Measurements from ENCODE around the gene CGB7. TPM values are rescaled to one million over a fixed set of nuclear protein-coding genes. Genes with fewer than 3 reads are reported as not detected.

The CGB7 gene
- total and polyA plus RNA-seq, 9 of the 15 experiments (the other 6 are each of a cell fraction or from before 2014, with no cell fraction given) = not detected

DNA sequence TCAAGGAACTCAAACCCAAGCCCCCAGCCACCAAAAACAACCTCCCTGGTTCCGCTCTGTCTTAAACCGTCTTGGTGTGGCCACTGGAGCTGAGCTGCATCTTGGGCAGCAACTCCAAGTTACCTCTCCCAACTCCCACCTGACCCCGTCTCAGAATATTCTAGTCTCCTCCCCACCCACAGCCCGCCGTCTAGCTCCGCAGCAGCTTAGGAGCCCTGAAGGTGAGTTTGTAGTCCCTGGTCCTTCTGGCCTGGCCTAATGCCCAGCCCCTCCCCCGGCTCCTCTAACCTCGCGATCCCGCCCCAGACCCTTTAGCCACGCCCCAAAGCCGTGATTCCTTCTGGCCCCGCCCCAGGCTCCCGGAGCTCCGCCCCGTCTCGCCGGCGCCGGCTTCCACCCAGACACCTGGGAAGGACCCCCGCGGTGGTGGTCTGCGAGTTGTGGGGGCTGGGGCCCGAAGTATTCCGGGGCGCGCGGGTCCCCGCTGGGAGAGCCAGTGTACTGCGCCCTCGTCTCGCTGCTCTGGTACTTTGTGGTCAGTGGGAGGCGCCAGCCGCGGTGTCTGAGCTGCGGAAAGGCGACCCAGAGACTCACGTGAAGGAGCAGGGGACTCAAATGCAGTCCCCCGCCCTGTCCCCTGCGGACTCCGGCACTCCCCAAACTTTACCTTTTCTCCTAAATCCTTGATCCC, 38.2 kb downstream of the CGB7 start (continued):
- TF ChIP-seq, protein P1, sequence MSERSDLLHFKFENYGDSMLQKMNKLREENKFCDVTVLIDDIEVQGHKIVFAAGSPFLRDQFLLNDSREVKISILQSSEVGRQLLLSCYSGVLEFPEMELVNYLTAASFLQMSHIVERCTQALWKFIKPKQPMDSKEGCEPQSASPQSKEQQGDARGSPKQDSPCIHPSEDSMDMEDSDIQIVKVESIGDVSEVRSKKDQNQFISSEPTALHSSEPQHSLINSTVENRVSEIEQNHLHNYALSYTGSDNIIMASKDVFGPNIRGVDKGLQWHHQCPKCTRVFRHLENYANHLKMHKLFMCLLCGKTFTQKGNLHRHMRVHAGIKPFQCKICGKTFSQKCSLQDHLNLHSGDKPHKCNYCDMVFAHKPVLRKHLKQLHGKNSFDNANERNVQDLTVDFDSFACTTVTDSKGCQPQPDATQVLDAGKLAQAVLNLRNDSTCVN (CRISPR knock-in tag; IDR thresholded peaks at IDR 0.05) = no peak
- no peak for TF ChIP-seq NR1H2 (CRISPR knock-in tag; IDR thresholded peaks at IDR 0.05)
- peak; percentile 21; the same call in 1 of the 2 replicates for TF ChIP-seq TFAP4 (CRISPR knock-in tag; IDR thresholded peaks at IDR 0.05; ENCODE audit: borderline replicate concordance)
- TF ChIP-seq, protein P2, sequence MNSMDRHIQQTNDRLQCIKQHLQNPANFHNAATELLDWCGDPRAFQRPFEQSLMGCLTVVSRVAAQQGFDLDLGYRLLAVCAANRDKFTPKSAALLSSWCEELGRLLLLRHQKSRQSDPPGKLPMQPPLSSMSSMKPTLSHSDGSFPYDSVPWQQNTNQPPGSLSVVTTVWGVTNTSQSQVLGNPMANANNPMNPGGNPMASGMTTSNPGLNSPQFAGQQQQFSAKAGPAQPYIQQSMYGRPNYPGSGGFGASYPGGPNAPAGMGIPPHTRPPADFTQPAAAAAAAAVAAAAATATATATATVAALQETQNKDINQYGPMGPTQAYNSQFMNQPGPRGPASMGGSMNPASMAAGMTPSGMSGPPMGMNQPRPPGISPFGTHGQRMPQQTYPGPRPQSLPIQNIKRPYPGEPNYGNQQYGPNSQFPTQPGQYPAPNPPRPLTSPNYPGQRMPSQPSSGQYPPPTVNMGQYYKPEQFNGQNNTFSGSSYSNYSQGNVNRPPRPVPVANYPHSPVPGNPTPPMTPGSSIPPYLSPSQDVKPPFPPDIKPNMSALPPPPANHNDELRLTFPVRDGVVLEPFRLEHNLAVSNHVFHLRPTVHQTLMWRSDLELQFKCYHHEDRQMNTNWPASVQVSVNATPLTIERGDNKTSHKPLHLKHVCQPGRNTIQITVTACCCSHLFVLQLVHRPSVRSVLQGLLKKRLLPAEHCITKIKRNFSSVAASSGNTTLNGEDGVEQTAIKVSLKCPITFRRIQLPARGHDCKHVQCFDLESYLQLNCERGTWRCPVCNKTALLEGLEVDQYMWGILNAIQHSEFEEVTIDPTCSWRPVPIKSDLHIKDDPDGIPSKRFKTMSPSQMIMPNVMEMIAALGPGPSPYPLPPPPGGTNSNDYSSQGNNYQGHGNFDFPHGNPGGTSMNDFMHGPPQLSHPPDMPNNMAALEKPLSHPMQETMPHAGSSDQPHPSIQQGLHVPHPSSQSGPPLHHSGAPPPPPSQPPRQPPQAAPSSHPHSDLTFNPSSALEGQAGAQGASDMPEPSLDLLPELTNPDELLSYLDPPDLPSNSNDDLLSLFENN (IDR thresholded peaks at IDR 0.05; ENCODE audit: low read depth in 2 of 2, low read length in 2 of 2) = no peak
- TF ChIP-seq HMG20B (CRISPR knock-in tag; IDR thresholded peaks at IDR 0.05) = no peak
- TF ChIP-seq RBM39 (optimal IDR thresholded peaks at IDR 0.05; ENCODE audit: low read depth, low read length) = no peak
- 0 out of 2 replicates have a peak, but pooled peaks have one; percentile 25 for TF ChIP-seq GABPB1 (CRISPR knock-in tag; IDR thresholded peaks at IDR 0.05)
- TF ChIP-seq SPI1 (IDR thresholded peaks at IDR 0.05; ENCODE audit: borderline replicate concordance, low read depth, low read length) = no peak
- TF ChIP-seq ZBTB33 (CRISPR knock-in tag; IDR thresholded peaks at IDR 0.05) = no peak
- TF ChIP-seq HMGN3 (IDR thresholded peaks at IDR 0.05; ENCODE audit: borderline replicate concordance, extremely low read depth, insufficient read length, low read depth, low read length) = peak; percentile 28
- TF ChIP-seq, protein P3, sequence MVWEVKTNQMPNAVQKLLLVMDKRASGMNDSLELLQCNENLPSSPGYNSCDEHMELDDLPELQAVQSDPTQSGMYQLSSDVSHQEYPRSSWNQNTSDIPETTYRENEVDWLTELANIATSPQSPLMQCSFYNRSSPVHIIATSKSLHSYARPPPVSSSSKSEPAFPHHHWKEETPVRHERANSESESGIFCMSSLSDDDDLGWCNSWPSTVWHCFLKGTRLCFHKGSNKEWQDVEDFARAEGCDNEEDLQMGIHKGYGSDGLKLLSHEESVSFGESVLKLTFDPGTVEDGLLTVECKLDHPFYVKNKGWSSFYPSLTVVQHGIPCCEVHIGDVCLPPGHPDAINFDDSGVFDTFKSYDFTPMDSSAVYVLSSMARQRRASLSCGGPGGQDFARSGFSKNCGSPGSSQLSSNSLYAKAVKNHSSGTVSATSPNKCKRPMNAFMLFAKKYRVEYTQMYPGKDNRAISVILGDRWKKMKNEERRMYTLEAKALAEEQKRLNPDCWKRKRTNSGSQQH (CRISPR knock-in tag; IDR thresholded peaks at IDR 0.05) = no peak
- TF ChIP-seq KDM1A (IDR thresholded peaks at IDR 0.05) = 0 out of 4 replicates have a peak, but pooled peaks of 1 of the 2 experiments have one; percentile 29
- 0 out of 2 replicates have a peak, but pooled peaks have one; percentile 17 for TF ChIP-seq CXXC5 (CRISPR knock-in tag; IDR thresholded peaks at IDR 0.05)
- TF ChIP-seq HES1 (IDR thresholded peaks at IDR 0.05; ENCODE audit: low read depth) = 0 out of 2 replicates have a peak, but pooled peaks have one; percentile 8
- TF ChIP-seq ZNF57 (CRISPR knock-in tag; IDR thresholded peaks at IDR 0.05) = no peak
